LNCaP clone FGC (cell line): ENCODE data around the gene PLCB3.

Experiments used
- DNase-seq: peaks from one replicate; pipeline ENCODE4 v3.0.0-alpha.2; 2011; ENCODE audit warnings: low read depth
- H3K4me3 ChIP-seq: 2 replicates; pipeline ENCODE4 v1.5.1; 2011; ENCODE audit warnings: mild to moderate bottlenecking, low read depth, low read length, control low read depth
- TF ChIP-seq, protein P1 (sequence below): IDR thresholded peaks from 2 replicates; pipeline ENCODE4 v1.5.1; 2012; ENCODE audit warnings: mild to moderate bottlenecking; ENCODE audit not compliant: control insufficient read depth, insufficient read depth; ENCODE audit errors: extremely low read depth

Gene PLCB3

DNA sequence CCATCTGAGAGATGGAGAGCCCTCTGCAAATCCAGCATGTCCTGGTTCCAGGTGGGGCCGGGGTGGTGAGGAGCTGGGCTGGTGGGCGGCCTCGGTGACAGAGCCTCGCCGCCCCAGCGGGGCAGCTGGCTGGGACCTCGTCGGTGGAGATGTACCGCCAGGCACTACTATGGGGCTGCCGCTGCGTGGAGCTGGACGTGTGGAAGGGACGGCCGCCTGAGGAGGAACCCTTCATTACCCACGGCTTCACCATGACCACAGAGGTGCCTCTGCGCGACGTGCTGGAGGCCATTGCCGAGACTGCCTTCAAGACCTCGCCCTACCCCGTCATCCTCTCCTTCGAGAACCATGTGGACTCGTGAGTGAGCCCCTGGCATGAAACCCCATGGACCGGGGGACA is 7.0 kb downstream of the PLCB3 start:
- no peak overlapping the region for H3K4me3 ChIP-seq
- TF ChIP-seq, protein P1, sequence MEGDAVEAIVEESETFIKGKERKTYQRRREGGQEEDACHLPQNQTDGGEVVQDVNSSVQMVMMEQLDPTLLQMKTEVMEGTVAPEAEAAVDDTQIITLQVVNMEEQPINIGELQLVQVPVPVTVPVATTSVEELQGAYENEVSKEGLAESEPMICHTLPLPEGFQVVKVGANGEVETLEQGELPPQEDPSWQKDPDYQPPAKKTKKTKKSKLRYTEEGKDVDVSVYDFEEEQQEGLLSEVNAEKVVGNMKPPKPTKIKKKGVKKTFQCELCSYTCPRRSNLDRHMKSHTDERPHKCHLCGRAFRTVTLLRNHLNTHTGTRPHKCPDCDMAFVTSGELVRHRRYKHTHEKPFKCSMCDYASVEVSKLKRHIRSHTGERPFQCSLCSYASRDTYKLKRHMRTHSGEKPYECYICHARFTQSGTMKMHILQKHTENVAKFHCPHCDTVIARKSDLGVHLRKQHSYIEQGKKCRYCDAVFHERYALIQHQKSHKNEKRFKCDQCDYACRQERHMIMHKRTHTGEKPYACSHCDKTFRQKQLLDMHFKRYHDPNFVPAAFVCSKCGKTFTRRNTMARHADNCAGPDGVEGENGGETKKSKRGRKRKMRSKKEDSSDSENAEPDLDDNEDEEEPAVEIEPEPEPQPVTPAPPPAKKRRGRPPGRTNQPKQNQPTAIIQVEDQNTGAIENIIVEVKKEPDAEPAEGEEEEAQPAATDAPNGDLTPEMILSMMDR = no peak
- no peak for DNase-seq

DNA sequence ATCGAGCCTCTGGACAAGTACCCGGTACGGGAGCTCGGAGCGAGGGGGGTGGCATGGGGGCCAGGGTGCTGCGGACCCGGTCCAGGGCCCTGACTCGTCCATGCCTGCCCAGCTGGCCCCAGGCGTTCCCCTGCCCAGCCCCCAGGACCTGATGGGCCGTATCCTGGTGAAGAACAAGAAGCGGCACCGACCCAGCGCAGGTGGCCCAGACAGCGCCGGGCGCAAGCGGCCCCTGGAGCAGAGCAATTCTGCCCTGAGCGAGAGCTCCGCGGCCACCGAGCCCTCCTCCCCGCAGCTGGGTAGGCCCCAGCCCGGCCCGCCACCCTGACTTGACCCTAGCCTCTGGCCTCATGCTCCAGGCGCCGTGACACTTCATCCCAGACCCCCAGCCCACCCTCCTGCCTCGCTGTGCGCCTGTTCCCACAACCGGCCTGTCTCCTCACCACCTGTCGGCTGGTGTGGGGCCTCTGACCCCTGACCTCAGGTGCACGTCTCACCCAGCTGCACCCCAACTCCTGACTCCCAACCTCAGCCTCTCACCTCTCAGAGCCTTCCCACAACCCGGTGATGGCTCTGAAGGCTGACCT is 7.7 kb downstream of the PLCB3 start:
- TF ChIP-seq, protein P1 = no peak
- DNase-seq = no peak

DNA sequence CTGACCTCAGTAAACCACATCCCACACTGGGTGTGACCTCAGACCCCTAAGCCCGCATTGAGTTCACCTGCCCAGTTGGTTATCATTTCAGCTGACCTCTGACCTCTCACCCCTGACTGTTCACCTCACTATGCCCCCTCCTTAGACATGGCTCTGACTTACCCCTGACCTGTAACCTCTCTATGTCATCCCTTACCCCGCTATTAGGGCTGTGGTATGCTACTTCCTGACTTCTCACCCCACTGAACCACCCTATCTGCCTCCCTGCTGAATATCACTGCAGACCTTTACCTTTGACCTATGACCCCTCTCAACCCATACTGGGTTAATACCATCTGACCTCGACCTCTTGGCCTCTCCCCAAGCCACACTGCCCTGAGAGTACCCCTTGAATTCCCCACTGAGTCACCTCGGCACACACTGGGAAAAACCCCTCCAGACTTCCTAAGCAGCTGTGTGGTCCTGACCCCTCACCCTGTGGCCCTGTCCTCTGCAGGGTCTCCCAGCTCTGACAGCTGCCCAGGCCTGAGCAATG is 8.3 kb downstream of the PLCB3 start:
- TF ChIP-seq, protein P1 = no peak
- no peak for DNase-seq
- H3K4me3 ChIP-seq = no peak overlapping the region

More for the DNA sequence above, 7.7 kb downstream of the PLCB3 start:
- no peak overlapping the region for H3K4me3 ChIP-seq

DNA sequence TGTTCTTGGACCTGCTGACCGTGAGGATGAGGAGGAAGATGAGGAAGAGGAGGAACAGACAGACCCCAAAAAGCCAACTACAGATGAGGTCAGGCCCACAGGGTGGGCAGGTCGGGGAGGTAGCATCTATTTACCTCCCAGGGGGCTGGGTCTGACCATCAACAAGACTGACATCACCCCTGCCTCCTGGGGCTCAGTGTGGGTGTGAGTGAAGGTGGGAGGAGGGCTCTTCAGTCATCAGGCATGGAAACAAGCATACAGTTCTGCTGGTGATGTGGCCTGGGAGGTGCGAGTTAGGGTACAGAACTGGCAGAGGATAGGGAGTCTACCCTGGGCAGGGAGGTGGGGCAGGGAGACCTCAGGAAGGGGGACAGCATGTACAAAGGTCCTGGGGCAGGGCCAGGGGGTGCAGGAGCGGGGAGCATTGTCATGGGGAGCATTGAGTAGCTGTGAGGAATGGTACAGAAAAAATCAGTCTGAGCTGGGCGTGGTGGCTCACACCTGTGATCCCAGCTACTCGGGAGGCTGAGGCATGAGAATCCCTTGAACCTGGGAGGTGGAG is 8.9 kb downstream of the PLCB3 start:
- no peak for DNase-seq
- H3K4me3 ChIP-seq = no peak overlapping the region
- TF ChIP-seq, protein P1 = no peak

DNA sequence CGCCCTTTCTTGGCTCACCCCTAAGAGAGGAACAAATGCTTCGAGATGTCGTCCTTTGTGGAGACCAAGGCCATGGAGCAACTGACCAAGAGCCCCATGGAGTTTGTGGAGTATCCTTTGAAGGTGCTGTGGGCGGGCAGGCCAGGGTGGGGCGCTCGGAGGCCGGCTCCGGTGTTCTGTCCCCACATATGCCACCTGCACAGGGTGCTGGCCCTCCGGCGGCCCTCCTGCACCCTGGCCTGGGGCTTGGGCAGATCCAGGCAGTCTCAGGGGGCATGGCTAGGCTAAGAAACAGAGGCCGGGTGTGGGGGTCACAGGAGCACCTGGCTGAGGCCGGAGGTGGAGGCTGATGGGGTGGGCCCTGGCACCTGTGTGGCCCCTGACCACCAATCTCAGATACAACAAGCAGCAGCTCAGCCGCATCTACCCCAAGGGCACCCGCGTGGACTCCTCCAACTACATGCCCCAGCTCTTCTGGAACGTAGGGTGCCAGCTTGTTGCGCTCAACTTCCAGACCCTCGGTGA is 10.3 kb downstream of the PLCB3 start:
- no peak for DNase-seq
- TF ChIP-seq, protein P1 = no peak
- no peak overlapping the region for H3K4me3 ChIP-seq

DNA sequence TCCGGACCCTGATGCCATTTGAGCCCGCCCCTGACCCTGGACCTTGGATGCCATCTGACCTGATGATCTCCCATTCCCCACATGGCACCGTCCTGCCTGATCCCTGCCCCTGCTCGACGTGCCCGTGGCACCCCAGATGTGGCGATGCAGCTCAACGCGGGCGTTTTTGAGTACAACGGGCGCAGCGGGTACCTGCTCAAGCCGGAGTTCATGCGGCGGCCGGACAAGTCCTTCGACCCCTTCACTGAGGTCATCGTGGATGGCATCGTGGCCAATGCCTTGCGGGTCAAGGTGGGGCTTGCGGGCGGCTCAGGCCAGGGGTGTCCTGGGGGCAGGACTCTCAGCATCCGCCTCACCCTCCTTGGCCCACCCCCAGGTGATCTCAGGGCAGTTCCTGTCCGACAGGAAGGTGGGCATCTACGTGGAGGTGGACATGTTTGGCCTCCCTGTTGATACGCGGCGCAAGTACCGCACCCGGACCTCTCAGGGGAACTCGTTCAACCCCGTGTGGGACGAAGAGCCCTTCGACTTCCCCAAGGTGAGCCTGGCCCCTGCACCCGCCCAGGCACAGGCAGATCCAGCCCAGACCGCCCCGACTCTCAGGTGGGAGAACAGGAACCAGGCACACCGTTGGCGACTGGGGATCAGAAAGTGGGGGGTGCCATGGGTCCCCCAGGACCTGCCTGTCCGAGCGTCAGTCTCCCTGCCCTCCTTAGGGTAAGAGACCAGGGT is 11.1 kb downstream of the PLCB3 start:
- H3K4me3 ChIP-seq = no peak overlapping the region
- no peak for DNase-seq
- TF ChIP-seq, protein P1 = no peak
